Suprapubic skin (tissue), 4 donors: ENCODE measurements around the gene SLC4A9. TPM values are rescaled to one million over a fixed set of nuclear protein-coding genes. Genes with fewer than 3 reads are reported as not detected.

ENCODE experiments used
- DNase-seq, 2 donors: peaks; one replicate each; pipeline ENCODE4 v3.0.0-alpha.2; 2019; ENCODE audit warnings: low spot score in 2 of 2
- H3K27ac ChIP-seq: fragments of 200-600 bp; sonication (generic); one replicate; pipeline ENCODE4 v1.5.1; 2019
- H3K27me3 ChIP-seq: fragments of 200-600 bp; sonication (generic); one replicate; pipeline ENCODE4 v1.5.1; 2019
- H3K36me3 ChIP-seq: fragments of 200-600 bp; sonication (generic); one replicate; pipeline ENCODE4 v1.5.1; 2019
- H3K4me1 ChIP-seq: fragments of 200-600 bp; sonication (generic); one replicate; pipeline ENCODE4 v1.5.1; 2019
- H3K4me3 ChIP-seq: fragments of 200-600 bp; sonication (generic); one replicate; pipeline ENCODE4 v1.5.1; 2019; ENCODE audit warnings: mild to moderate bottlenecking
- H3K9me3 ChIP-seq: fragments of 200-600 bp; sonication (generic); one replicate; pipeline ENCODE4 v1.5.1; 2019
- CTCF ChIP-seq, 2 donors: fragments of 200-600 bp in 1 of 2; fragments of 450-650 bp in 1 of 2; sonication (generic) in 1 of 2; IDR thresholded peaks; one replicate each; pipeline ENCODE4 v1.5.1; 2016 to 2019; ENCODE audit warnings: antibody characterized with exemption in 2 of 2, mild to moderate bottlenecking in 1 of 2, moderate library complexity in 1 of 2
- EP300 ChIP-seq: sonication (generic); formaldehyde crosslinking; IDR thresholded peaks from one replicate; pipeline ENCODE4 v1.6.1; 2017; ENCODE audit warnings: antibody characterized with exemption
- POLR2A ChIP-seq, 2 donors: fragments of 450-650 bp; IDR thresholded peaks; one replicate each; pipeline ENCODE4 v1.6.1; 2017; ENCODE audit warnings: antibody characterized with exemption in 2 of 2, mild to moderate bottlenecking in 2 of 2, moderate library complexity in 2 of 2
- POLR2AphosphoS5 ChIP-seq, 3 donors: sonication (generic); formaldehyde crosslinking; IDR thresholded peaks; one replicate each; pipeline ENCODE4 v1.6.1; 2017; ENCODE audit warnings: antibody characterized with exemption in 3 of 3
- WGBS: methylation state at CpG from one replicate; pipeline ENCODE4 v1.1.5; 2018; 5-methylcytosine and 5-hydroxymethylcytosine counted together
- total RNA-seq, 4 donors: library from RNA; depleted of rRNA; stranded (reverse); fragments of >200 nt; gene quantifications; one replicate each; pipeline ENCODE4 v1.1.0, GENCODE V29; 2016

The SLC4A9 gene
- total RNA-seq, 4 donors from 2014 or later, result 0.56 TPM; not detected in 3

- DNase-seq, result no peak
- 90% methylated on average over 2 of the region's 2 CpGs for WGBS
- H3K4me1 ChIP-seq, result peaks cover 17% of the 10 kb centered on the region
- no peak for TF ChIP-seq CTCF (IDR thresholded peaks at IDR 0.05)
- TF ChIP-seq POLR2A (IDR thresholded peaks at IDR 0.05), result no peak
- TF ChIP-seq EP300, result no peak
- TF ChIP-seq POLR2AphosphoS5 (IDR thresholded peaks at IDR 0.05), result no peak
- H3K4me3 ChIP-seq, result no peak overlapping the region
- H3K36me3 ChIP-seq, result no peaks in the 10 kb centered on the region
- no peak overlapping the region for H3K27ac ChIP-seq
- H3K27me3 ChIP-seq, result no peaks in the 10 kb centered on the region
- H3K9me3 ChIP-seq, result no peaks in the 10 kb centered on the region
Observed at GRCh38 chr5:140361901-140362300, 1.9 kb downstream of the SLC4A9 start.

GRCh38 chr5:140362311-140362710 is 2.3 kb downstream of the SLC4A9 start:
- Histone ChIP-seq H3K27ac (no peak overlapping the region), H3K27me3 (no peaks in the 10 kb centered on the region), H3K36me3 (no peaks in the 10 kb centered on the region), H3K4me1 (peaks cover 20% of the 10 kb centered on the region), H3K9me3 (no peaks in the 10 kb centered on the region), H3K4me3 (no peak overlapping the region)
- no peak for TF ChIP-seq CTCF (IDR thresholded peaks at IDR 0.05)
- TF ChIP-seq POLR2AphosphoS5 (IDR thresholded peaks at IDR 0.05), result no peak
- no peak for TF ChIP-seq POLR2A (IDR thresholded peaks at IDR 0.05)
- no peak for TF ChIP-seq EP300
- no peak for DNase-seq
- 82% methylated on average over 8 of the region's 8 CpGs for WGBS

- TF ChIP-seq CTCF (IDR thresholded peaks at IDR 0.05) (peak; percentile 73 to 93), POLR2AphosphoS5 (IDR thresholded peaks at IDR 0.05) (no peak)
- no peaks in the 10 kb centered on the region for H3K36me3 ChIP-seq
- no peaks in the 10 kb centered on the region for H3K9me3 ChIP-seq
- H3K27ac ChIP-seq, result no peak overlapping the region
- WGBS, result 14% methylated on average over 20 of the region's 29 CpGs
- peak; percentile 87 to 88 for DNase-seq
- peaks cover 13% of the 10 kb centered on the region for H3K4me1 ChIP-seq
- no peaks in the 10 kb centered on the region for H3K27me3 ChIP-seq
- peak overlapping the region; percentile 39 for H3K4me3 ChIP-seq
Observed at GRCh38 chr5:140362875-140363630, 3.1 kb downstream of the SLC4A9 start.

- DNase-seq, result peak in 1 of 2 donors; percentile 61
Observed at GRCh38 chr5:140363631-140364471, 3.9 kb downstream of the SLC4A9 start.

More at GRCh38 chr5:140363631-140364471, 3.9 kb downstream of the SLC4A9 start:
- Histone ChIP-seq H3K4me3 (peak overlapping the region; percentile 39), H3K27ac (no peak overlapping the region), H3K9me3 (no peaks in the 10 kb centered on the region), H3K4me1 (peaks cover 13% of the 10 kb centered on the region), H3K27me3 (no peaks in the 10 kb centered on the region), H3K36me3 (no peaks in the 10 kb centered on the region)
- 70% methylated on average over 14 of the region's 20 CpGs for WGBS
- TF ChIP-seq POLR2AphosphoS5 (IDR thresholded peaks at IDR 0.05), result no peak
- TF ChIP-seq CTCF (IDR thresholded peaks at IDR 0.05), result no peak
- TF ChIP-seq POLR2A (IDR thresholded peaks at IDR 0.05), result no peak
- no peak for TF ChIP-seq EP300
